ENCODE results near the gene GTPBP4. TPM values are rescaled to one million over a fixed set of nuclear protein-coding genes. Genes with fewer than 3 reads are reported as not detected.
"Not testable (repeated sequence)": the region's sequence is repeated elsewhere in the genome, so short reads cannot be mapped to it uniquely, and the experiment has no call there.

GTPBP4 gene
- total RNA-seq, 1 donor from 2014 or later = 42.0 TPM

DNA sequence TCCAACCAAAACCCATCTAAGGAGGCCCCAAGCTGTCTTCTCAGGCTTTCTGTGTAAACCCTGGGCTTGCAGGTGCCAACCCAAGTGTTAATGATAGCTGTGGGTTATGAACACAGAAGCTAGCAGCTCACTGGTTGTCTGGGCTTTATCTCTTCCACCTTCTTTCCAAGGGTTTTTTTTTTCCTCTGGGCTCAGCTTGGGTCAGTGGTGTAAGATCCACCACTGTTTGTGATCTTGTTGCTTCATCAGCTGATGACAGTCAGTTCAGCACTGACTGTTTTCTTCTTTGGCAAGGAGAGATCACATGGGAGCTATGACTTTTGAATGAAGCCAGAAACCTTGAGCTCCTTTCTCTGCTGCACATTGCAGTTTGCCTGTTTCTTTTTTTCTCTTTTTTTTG, 4.6 kb downstream of the GTPBP4 start:
- no peak for DNase-seq

DNA sequence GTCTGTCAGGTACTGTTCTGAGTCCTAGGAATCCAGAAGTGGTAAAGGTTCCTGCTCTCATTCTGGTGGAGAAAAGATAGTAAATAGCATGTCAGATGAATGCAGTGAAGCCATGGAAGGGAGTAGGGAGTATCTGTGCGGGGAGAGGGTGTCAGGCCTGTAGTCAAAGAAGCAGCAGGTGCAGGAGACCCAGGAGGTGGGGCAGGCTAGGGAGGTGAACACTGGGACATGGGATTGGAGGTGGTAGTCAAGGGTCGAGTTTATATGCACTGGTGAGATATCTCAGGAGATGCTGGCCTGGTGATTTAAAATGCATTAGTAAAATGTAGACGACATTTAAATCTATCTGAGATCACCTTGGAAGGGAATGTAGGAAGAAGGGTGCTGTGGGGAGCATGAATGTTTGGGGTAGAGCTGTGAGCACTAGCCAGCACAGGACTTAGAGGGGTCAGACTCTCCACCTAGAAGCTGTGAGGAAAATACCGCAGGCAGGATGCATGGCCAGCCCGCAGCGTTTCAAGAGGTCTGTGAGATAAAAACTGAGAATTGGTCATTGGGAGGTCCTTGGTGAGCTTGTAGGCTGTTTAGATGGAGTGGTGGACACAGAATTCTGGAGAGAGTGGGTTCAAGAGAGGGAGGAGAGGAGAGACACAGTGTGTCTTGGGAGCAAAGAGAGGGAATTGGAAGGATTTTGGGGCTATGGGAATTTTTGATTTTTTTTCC, 6.8 kb downstream of the GTPBP4 start:
- no peak for DNase-seq

DNA sequence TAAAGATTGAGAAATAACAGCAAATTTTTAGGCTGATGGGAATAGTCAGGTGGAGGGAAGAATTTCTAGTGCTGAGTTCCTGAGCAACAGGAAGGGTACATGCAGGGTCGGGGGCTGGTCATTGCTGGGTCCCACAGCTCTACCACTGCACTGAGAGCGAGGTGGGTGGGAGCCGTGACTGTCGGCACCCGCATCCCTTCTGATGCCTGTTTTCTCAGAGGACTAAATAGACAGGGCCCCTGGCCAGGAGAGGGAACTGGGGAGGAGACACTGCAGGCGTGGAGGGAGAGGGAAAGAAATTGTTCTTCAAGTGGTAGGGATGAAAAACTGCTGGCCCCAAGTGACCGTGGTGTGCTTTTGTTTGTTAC, 7.3 kb downstream of the GTPBP4 start:
- DNase-seq = no peak

DNA sequence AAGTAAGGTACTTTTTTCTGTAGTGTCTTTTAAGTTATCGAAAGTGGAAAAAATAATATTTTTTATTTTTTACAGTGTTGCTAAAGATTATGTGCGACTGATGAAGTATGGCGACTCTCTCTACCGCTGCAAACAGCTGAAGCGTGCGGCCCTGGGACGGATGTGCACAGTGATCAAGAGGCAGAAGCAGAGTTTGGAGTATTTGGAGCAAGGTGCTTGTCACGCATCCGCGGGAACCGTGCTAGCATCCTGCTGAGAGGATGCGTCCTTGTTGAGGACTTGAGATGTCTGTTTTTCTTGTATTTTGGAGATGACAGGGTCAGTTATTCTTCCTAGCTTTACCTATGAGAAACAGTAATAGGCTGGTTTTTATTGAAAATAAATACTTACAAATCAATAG, 7.8 kb downstream of the GTPBP4 start:
- no peak for DNase-seq

DNA sequence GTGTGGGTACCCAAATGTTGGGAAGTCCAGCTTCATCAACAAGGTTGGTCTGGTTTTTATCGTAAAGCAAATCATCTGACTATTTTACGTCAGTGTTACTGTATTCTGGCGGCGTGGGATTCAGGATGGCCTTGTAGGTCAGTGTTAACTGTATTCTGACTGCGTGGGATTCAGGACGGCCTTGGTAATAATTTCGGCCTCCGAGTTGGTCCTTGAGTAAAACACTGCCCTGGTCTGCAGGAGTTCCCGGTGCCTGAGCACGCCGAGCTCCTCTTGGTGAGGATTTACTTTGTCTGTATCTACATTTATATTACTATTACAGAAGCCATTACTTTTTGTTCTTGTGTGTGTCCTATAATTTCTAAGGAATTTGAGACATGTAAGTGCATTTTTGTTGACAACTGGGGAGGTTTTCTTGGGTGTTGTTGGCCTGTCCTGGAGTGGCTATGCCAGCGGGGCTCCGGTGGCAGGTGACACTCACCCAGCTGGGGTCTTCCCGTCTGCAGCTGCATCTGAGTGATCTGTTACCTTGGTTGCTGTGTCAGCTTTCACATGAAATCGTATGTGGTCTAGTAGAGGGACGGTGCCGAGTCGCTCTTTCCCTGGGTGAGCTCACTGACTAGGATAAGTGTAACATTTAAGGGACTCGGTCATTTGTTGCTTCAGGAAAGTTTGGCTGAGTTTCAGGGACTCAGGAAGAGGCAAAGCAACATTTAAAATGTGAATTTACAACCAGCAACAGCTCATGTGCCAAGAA, 9.2 kb downstream of the GTPBP4 start:
- no peak for DNase-seq

DNA sequence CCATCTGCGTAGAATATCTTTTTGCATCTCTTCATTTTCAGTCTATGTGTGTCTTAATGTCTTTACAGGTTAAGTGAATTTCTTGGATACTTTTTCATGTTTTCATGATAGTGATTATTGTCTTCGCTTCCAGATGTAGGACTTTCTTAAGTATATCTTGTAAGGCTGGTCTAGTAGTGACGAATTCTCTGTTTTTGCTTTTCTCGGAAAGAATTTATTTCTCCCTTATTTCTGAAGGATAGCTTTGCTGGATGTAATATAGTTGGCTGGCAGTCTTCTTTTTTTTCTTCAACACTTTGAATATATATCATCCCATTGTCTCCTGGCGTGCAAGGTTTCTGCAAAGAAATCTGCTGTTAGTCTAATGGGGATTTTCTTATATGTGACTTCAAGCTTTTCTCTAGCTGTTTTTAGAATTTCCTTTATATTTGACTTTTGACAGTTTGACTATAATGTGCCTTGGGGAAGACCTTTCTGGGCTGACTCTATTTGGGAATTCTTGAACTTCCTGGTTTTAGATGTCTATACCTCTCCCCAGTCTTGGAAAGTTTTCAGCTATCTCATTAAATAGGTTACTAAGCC, 14.3 kb downstream of the GTPBP4 start:
- no peak for DNase-seq

DNA sequence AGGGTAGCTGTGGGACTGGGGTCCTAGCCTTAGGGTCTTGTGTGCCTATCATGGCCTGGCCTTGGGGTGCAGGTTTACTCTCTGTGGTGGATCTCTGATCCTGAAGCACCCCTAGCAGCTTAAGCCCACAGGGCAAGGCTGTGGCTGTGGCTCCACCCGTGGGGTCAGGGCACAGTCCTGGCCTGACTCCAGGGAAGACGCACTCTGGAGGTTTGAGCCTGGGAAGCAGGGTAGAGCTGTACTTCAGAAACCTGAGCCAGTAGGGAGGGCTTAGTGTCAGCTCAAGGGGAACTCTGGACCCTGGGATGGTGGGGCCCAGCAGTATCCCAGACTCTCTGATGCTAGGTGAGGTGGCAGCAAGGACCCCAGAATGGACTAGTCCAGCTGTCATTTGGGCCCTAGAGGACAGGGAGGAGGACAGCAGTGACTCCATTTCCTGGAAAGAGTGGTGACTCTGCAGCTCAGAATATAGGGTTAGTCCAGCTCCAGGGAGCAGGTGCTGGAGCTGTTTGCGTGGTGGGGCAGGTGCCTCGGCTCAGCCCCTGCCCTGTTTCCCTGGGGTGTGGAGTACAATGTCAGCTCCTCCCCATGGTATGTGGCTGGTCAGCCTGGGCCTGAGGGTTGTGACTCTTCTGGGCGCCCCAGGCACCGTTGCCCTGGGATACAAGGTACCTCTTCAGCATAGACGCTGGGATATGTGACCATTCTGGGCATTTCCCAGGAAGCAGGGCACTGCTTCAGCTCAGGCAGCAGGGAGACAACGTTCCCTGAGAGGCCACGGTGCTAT, 15.8 kb downstream of the GTPBP4 start:
- no peak for DNase-seq

DNA sequence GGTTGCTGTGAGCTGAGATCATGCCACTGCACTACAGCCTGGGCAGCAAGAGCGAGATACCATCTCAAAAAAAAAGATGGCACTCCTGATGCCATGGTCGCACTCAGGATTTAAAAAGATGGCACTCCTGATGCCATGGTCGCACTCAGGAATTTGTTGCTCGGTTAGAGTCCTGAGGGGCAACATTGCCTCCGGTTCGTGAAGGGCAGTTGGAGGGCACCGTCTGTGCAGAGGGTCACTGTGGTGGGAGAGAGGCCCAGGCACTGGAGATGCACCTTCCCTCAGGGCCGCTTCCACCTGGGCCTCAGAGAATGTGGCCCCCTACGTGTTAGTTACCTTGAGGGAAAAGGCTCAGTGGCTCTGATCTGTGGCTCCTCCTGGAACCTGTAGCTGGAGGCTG, 18.3 kb downstream of the GTPBP4 start:
- DNase-seq = no peak

DNA sequence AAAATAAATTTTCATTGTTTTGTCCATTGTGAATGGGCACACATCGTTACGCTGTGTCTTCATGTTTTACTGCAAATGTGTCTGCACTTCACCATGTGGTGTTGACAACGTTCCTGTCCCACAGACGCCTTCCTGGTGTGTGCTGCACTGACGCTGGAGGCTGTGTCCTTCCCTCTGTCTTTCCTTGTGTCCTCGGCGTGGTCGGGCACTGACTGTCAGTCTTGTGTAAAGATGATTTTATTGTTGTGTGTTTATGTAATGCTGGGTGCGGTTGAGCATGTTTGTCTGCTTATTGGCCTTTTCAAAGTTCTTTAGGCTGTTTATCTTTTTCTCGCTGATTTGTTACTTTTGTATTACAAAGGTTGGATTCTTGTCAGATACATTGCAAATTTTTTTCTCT, 19.3 kb downstream of the GTPBP4 start:
- no peak for DNase-seq

DNA sequence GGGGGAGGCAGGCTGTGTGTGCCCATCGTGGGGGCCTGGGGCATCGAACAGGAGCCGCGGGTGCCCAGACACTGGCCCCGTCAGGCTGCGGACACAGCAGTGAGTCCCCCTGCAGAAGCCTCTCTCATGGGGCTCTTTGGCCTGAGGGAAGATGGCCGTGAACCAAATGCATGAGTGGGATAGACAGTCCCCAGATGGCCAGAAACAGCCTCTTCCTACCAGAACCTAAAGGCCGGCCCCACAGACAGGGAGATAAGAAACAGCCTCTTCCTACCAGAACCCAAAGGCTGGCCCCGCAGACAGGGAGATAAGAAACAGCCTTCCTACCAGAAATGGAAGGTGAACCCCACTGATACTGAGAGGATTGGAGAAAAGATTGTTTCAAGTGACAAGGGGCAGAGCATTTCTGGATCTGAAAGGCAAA, 20.8 kb downstream of the GTPBP4 start:
- DNase-seq = no peak

DNA sequence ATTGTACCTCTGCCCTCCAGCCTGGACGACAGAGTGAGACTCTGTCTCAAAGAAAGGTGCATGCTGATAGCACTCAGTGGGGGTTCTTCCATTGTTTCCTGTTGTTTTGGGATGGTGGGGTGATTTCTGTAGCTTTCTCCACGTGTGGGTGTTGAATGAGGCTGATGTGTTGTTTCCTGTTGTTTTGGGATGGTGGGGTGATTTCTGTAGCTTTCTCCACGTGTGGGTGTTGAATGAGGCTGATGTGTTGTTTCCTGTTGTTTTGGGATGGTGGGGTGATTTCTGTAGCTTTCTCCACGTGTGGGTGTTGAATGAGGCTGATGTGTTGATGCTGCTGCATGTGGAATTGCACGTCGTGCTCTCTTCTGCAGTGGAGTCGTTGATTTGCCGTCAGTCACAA, 21.7 kb downstream of the GTPBP4 start:
- DNase-seq = not testable (repeated sequence)

DNA sequence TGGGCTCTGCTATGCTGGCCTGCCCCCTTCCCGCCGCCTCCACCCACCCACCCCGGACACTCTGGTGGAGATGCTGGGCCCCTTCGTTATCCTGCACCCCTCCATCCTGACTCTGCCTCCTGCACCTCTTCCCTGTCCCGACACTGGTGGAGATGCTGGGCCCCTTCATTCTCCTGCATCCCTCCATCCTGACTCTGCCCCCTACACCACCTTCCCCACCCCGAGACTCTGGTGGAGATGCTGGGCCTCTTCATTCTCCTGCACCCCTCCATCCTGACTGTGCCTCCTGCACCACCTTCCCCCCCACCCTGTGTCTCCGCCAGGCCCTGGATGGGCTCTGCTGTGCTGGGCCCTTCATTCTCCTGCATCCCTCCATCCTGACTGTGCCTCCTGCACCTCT, 22.5 kb downstream of the GTPBP4 start:
- no peak for DNase-seq

DNA sequence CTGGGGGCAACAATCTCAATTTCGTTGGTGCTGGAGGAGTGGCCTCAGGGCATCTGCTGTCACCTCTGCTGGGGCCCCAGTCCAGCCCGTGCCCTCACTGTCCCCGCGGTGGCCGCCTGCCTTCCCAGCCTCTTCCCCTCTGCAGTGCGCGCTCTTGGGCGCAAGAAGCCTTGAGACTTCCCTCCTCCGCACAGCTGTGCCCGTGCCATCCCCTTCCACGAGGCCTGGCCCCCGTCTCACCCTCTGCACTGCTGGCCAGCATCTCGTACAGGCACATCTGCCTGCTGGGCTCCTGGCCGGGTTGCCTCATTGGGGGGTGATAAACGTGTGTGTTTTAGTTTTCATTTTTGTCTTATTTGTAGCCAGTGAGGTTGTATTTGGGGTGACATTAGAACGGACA, 23.5 kb downstream of the GTPBP4 start:
- no peak for DNase-seq

DNA sequence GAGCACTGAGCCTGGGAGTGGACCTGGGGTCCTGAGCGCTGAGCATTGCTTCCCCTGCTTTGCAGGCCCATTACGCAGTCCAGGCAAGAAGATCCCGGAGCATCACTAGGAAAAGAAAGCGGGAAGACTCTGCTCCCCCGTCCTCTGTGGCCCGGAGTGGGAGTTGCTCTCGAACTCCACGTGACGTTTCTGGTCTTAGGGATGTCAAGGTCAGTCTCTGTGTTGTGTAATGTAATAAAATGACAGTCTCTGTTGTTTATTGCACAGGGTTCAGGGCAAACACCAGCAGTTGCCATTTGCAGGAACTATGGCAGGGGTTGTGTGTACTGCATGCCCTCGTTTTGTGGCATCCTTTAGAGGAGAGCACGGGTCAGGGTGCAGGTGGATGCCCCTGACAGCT, 27.5 kb downstream of the GTPBP4 start:
- DNase-seq = no peak

DNA sequence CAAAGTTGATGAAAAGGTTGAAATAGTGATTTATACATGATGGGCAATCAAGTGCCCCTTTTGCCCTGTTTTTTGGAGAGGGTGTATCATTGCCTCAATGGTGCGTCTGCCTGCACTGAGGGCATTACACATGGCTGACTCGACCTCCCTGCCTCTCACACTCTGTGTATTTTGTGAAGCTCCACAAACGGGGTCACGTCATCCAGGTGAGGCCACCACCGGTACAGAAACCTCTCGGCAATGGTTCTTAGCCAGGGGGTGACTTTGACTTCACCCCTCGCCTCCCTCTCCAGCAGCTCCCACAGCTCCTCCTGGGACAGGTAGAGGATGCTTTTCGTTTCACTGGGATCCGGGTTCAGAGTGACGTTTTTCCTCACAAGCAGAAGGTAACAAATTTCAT, 31.1 kb downstream of the GTPBP4 start:
- no peak for DNase-seq

DNA sequence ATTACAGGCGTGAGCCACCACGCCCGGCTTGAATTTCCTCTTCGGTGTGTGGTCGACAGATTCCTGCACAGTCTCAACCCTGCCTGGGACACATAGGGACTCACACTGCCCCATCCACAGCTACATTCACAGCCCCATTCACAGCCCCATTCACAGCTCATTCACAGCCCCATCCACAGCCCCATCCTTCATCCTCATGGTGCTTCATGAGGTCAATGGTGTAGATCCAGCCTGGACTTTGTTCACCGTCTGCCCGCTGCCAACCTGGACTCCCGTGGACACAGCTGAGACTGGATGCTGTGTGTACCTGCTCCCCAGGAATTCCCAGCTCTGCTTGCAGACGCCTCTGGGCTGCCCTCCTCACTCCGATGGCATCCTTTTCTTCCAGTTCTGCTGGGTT, 32.2 kb downstream of the GTPBP4 start:
- DNase-seq = no peak

DNA sequence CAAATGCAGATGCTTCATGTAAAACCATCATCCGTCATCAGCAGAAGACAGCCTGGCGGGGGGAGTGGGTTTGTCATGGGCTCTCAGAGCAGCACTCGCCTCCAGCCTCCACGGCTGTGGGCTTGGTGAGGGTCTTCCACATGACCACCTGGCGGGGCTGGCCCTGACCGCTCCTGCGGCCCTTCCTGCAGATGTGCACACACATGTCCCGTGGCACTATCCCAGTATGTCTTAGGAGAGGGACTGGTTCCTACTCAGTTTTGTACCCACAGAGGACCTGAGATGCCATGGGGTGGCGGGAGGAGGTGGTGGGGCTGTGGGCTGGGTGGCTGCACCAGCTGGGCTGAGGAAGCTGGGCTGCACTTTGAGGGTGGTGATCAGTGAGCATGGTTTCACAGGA, 32.7 kb downstream of the GTPBP4 start:
- no peak for DNase-seq

DNA sequence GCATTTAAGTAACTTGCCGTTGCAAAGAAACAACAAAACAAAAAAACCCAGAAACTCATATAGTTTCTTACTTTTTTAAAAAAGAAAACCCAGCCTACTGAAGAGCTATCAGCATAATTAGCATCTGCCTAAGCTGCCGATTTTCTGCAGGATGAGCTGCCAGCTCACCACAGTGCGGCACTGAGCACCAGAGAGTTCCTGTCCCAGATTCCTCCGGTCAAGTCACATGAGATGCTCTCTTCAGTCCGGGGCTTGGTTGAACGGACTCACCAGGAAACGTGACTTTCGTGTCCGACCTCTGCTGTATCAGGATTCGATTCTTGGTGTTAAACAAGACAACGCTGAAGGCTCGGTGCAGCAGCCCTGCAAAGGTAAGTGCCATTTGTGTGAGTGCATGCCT, 34.2 kb downstream of the GTPBP4 start:
- no peak for DNase-seq

DNA sequence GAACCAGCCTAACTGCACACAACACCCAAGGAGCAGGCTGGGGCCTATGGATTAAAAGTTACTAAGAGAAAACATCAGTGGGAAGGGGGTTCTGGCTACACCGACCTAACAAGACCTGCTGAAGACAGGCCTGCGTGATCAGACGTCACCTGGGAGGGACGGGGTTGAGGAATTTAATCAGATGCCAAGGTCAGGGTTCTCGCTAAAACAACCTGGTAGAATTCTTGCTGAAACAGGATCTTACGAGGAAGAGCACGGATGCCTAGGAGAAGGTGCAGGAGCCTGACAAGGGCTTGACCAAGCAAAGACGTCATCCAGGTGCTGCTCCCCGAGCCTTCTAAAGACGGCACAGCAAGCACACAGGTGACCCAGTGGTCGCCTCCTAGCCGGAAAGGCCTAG, 35.9 kb downstream of the GTPBP4 start:
- no peak for DNase-seq

DNA sequence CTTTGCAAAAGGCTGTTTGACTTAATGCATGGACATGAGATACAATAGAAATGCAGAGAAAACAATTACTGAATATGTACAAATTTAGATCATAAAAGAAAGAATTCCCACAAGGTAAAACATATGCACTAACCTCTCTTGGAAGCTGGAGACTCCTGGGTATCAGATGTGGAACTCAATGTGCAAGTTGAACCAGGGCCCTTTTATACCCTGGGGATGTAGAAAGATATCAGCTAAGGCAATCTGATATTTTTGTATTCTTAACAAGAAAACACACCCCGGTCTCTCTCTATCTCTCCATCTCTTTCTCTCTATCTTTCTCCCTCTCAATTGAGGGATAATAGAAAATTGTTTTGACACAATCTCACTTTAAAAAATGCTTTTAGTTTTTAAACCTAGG, 37.4 kb downstream of the GTPBP4 start, which contains the start of gene IDI2:
Gene IDI2 (minus strand): TSS at position 177 of the 400 bp plus-strand sequence. CDS start 1,136 bp downstream, outside the sequence.
- DNase-seq = no peak

DNA sequence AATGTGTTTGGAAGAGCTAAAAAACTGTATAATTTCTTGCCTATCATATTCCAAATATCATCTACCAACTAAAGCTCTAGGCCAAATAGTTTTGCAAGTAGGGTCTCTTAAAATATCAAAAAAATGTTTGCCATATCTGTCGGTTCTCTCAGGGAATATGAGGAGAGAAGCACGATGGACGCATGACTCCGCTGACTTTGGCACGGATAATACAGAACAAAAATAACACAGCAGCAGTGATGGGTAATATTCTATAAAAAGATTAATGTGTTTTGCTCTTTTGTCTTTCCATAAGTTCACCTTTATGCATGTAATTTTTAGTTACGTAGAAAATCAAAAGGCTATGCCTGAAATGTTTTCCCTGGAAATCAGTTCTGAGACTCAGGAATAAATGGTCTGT, 38.3 kb downstream of the GTPBP4 start:
- DNase-seq = no peak

DNA sequence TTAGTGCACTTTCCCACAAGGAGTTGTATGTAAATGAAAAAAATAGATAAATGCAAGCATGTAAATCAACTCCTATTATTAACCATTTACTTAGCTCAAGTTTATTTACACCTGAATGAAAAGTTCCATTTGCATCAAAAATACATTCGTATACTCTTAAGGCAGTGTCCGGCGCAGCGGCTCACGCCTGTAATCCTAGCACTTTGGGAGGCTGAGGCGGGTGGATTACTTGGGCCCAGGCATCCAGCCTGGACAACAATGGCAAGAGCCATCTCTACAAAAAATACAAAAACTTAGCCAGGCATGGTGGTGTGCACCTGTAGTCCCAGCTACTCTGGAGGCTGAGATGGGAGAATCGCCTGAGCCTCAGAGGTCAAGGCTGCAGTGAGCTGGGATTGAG, 41.6 kb downstream of the GTPBP4 start:
- DNase-seq = no peak

DNA sequence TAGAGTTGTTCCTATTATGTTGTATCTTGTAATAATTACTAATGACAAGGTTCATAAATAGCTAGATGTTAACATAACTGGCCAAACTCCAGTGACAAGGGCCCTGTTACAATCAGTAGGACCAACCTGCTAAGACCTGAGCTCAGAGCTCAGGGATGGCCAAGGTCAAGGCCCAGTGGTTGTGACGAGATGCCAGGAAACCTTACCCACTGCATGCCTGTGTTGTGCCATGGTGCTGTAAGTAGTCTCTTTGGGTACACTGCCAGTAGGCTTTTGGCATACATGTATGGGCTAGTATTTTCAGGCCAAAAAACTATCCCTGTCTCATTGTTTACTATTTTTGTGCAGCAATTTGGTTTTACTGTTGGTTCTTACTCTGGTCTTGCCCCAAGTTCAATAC, 45.4 kb downstream of the GTPBP4 start:
- DNase-seq = no peak

Data from dermis blood vessel endothelial cell (primary cell).